ENCODE measurements around the gene STMN3. TPM values are rescaled to one million over a fixed set of nuclear protein-coding genes. Genes with fewer than 3 reads are reported as not detected.

Gene STMN3
- total and polyA plus RNA-seq, 2 of the 8 experiments (the other 6 are each of a cell fraction or from before 2014, with no cell fraction given), result 51.5 to 63.1 TPM

DNA sequence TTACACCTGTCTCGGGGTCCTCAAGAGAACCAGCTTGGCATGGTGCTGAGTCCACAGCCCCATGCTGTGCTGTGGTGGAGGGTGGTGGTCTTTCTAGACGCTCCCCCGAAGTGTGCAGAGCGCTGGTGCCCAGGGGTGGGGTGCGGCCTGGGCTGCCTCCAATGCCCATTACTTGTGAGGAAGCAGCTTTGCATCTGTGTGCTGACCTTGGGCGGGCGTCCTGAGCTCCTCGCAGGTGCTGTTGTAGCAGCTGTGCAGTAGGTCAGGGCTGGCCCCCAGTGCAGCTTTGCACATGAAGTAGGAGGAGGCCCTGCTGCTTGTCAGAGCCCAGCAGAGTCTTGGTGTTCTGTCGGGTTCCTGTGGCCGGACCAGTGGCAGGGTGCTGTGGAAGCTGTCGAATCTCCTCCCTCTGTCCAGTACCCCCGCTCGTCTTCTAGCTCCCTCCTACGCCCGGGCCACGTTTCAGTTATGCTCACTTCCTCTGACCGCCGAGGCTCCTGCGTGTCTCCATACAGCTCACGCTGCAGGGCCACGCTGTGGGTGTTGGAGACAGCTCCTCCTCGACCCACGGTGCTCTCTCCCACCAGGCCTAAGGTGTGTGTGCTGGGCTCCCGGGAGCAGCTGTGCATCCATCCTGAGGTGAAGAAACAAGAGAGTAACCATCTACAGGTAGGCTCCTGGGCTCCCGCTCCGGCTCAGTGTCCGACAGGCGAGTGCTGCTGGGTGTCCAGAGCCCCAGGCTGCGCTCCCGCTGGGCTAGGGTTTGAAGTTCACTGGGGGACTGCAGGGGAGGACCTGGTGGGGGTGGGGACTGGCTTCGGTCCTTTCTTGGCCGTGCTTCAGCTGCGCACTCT lies 9.0 kb upstream of the STMN3 start:
- H3K4me3 ChIP-seq (ENCODE audit: extremely low read depth in 1 of 4, insufficient read depth in 2 of 4, low read depth in 3 of 4, low read length in 4 of 4), result no peak overlapping the region
- peaks cover 0 to 9% (median 5%) of the 10 kb centered on the region in 4 experiments; a peak in 5 of 7 replicates for H3K4me1 ChIP-seq (replicated peaks in 1 of 4; ENCODE audit: control insufficient read depth in 3 of 4, insufficient read depth in 4 of 4, low read length in 3 of 4)
- no peaks in the 10 kb centered on the region for H3K27me3 ChIP-seq (replicated peaks in 1 of 4; ENCODE audit: control insufficient read depth in 3 of 4, extremely low read depth in 1 of 4, insufficient read depth in 3 of 4, low read length in 3 of 4)
- peaks cover 9% of the 10 kb centered on the region for H3K23me2 ChIP-seq (ENCODE audit: low read depth, low read length)
- peaks cover 5 to 10% of the 10 kb centered on the region in 2 experiments for H4K20me1 ChIP-seq (replicated peaks in 1 of 2; ENCODE audit: control insufficient read depth in 1 of 2, insufficient read depth in 2 of 2, low read length in 2 of 2)
- no peak overlapping the region for H3K4me2 ChIP-seq (ENCODE audit: insufficient read depth in 1 of 2, low read depth in 2 of 2, low read length in 2 of 2)
- no peaks in the 10 kb centered on the region; the same call in 1 of the 2 replicates for H3K79me1 ChIP-seq (ENCODE audit: low read depth, low read length)
- FAIRE-seq, result no peak
- no peak overlapping the region for H2BK5ac ChIP-seq (ENCODE audit: low read depth, low read length)
- H2BK120ac ChIP-seq (replicated peaks; ENCODE audit: low read depth, low read length), result no peak overlapping the region
- no peak overlapping the region for H2BK20ac ChIP-seq (ENCODE audit: low read length)
- H4K8ac ChIP-seq (ENCODE audit: extremely low read depth, insufficient read depth, low read length), result no peak overlapping the region
- H3K23ac ChIP-seq (ENCODE audit: insufficient read length), result no peak overlapping the region
- WGBS, 2 experiments (ENCODE audit: extremely low coverage in 1 of 2, insufficient coverage in 1 of 2, insufficient read length in 1 of 2, insufficient replicate concordance in 2 of 2, low coverage in 1 of 2, low lambda C conversion rate in 2 of 2, missing lambda C conversion rate in 1 of 2), result 91% methylated on average over 31 of the region's 33 CpGs; no CpG with 5 or more reads in 1 of the 2 experiments
- H3K18ac ChIP-seq (ENCODE audit: extremely low read depth, low read length), result no peak overlapping the region
- no peak overlapping the region for H2AFZ ChIP-seq (ENCODE audit: low read length)
- DNase-seq (ENCODE audit: low read depth in 1 of 2, low spot score in 2 of 2), result no peak
- no peak overlapping the region for H3K9ac ChIP-seq (replicated peaks in 1 of 4; ENCODE audit: extremely low read depth in 1 of 4, low read depth in 3 of 4, low read length in 3 of 4)
- H3K56ac ChIP-seq (replicated peaks; ENCODE audit: insufficient read length, low read depth, low read length), result no peak overlapping the region
- H2AK5ac ChIP-seq (ENCODE audit: low read depth, low read length), result no peak overlapping the region
- no peak overlapping the region for H3K4ac ChIP-seq (replicated peaks; ENCODE audit: insufficient read length, low read depth, low read length)
- no peak overlapping the region for H4K91ac ChIP-seq (replicated peaks; ENCODE audit: insufficient read length, low read length)
- H3K27ac ChIP-seq (ENCODE audit: low read depth, low read length), result no peak overlapping the region
- H4K5ac ChIP-seq (ENCODE audit: insufficient read length, low read depth, low read length), result no peak overlapping the region
- no peak overlapping the region for H3K14ac ChIP-seq (ENCODE audit: insufficient read length)
- H3K9me3 ChIP-seq (ENCODE audit: insufficient read depth in 2 of 2, low read depth in 1 of 2, low read length in 1 of 2), result no peaks in the 10 kb centered on the region
- H3K79me2 ChIP-seq (ENCODE audit: control insufficient read depth in 1 of 2, insufficient read depth in 2 of 2, low read length in 2 of 2), result peaks cover 0 to 9% of the 10 kb centered on the region in 2 experiments; a peak in 1 of 4 replicates
- no peak overlapping the region for H2BK12ac ChIP-seq (ENCODE audit: low read depth, low read length)
- H2BK15ac ChIP-seq (ENCODE audit: low read length), result no peak overlapping the region
- CTCF ChIA-PET (ENCODE audit: partially characterized antibody), result interaction anchor here (0.7 to 1.3 kb wide), 5 partner anchors 16 to 73 kb away, joined by 3 to 5 read pairs (median 3); no protein-coding TSS in a partner anchor
- peaks cover 0 to 17% (median 9%) of the 10 kb centered on the region in 4 experiments; a peak in 6 of 8 replicates for H3K36me3 ChIP-seq (ENCODE audit: control insufficient read depth in 2 of 4, insufficient read depth in 4 of 4, low read length in 3 of 4)
- POLR2A ChIA-PET (ENCODE audit: partially characterized antibody), result interaction anchor here (0.9 to 1.4 kb wide), 7 partner anchors 9 to 203 kb away, joined by 3 to 5 read pairs (median 3); partner anchors contain the start of genes STMN3, TNFRSF6B and TPD52L2

All from H1 (cell line).